Adrenal gland (tissue), 5 donors: ENCODE results near the gene UQCR10.

Source experiments
- POLR2A ChIP-seq, 2 donors: fragments of 450-650 bp; IDR thresholded peaks; one replicate each; pipeline ENCODE4 v1.6.1; 2017; ENCODE audit warnings: antibody characterized with exemption in 2 of 2, mild to moderate bottlenecking in 2 of 2, moderate library complexity in 1 of 2
- TF ChIP-seq, protein P1 (sequence below), 6 experiments: fragments of 450-650 bp in 4 of 6; fragments of 200-600 bp in 2 of 6; sonication (generic) in 1 of 6; IDR thresholded peaks; 1 replicate in 5 of 6; 2 replicates in 1 of 6; pipeline versions ENCODE4 v1.5.1 to v1.8.0; 2016 to 2021; ENCODE audit warnings: antibody characterized with exemption in 6 of 6, mild to moderate bottlenecking in 2 of 6, moderate library complexity in 1 of 6
- donor health status: DM: no; HTN: no; CAD: no.

DNA sequence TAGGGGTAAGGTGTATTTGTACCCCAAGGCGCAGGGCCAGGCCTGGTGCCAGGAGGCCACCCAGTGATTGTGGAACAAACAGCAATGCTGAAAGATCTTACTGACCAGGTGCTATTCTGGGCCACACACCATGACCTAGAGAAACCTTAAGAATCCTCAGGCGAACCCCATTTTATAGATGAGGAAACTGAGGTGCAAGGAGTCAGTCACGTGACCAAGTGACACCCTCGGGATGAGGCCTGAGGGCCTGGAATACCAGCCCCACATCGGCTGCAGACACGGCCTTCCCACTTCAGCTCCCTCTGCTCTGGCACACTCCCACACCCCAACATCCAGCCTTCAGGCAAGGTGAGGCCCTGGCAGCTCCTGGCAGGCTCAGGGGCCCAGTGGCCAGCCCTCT, 34.3 kb upstream of the UQCR10 start:
- TF ChIP-seq, protein P1, sequence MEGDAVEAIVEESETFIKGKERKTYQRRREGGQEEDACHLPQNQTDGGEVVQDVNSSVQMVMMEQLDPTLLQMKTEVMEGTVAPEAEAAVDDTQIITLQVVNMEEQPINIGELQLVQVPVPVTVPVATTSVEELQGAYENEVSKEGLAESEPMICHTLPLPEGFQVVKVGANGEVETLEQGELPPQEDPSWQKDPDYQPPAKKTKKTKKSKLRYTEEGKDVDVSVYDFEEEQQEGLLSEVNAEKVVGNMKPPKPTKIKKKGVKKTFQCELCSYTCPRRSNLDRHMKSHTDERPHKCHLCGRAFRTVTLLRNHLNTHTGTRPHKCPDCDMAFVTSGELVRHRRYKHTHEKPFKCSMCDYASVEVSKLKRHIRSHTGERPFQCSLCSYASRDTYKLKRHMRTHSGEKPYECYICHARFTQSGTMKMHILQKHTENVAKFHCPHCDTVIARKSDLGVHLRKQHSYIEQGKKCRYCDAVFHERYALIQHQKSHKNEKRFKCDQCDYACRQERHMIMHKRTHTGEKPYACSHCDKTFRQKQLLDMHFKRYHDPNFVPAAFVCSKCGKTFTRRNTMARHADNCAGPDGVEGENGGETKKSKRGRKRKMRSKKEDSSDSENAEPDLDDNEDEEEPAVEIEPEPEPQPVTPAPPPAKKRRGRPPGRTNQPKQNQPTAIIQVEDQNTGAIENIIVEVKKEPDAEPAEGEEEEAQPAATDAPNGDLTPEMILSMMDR (IDR thresholded peaks at IDR 0.05) = no peak
- TF ChIP-seq POLR2A (IDR thresholded peaks at IDR 0.05) = no peak
